HG02943 (cell line): ENCODE data around the gene PTK7.

Source experiments
- ATAC-seq: cut with Tn5 transposase; IDR thresholded peaks from one replicate; pipeline ENCODE4 v1.9.1; 2021; ENCODE audit warnings: mild to moderate bottlenecking, low read depth, moderate library complexity; ENCODE audit not compliant: unreplicated experiment

The PTK7 gene

DNA sequence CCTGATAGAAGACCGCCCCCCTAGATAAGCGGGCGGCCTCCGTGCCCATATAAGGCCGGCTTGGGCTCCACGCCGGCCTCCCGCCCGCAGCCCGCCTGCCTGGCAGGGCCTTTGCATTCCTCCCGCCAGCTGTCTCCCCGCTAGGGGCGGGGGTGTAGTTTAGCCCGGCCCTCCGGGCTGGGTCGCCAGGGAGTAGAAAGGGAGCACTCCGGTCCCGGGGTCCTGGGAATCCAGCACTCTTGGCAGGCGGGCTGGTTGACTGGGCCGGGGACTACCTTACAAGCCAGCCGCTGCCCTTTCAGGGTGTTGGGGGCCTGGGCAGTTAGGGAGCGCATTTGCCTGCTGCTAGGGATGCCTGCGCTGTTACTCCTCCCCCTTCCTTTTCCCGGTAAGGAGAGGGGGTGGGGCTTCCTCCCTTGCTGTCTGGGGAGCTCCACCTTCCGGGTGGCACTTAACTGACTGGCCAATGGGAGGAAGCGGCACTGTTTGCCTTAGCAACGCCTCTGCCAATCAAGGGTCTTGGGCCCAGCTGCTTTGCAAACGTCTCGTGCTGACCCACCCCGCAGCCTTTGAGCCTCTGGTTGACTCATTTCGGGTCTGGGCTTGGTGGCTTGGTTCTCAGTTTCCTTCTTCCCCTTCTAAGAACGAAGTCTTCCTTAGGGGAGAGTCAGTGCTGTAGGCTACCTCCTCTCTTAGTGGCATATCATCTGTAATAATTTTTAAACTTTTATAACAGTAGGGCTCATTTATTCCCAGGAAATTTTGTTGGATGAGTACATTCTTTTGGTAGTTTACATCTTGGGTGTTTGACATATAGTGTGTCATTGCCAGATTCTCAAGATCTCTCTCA, 98.4 kb downstream of the PTK7 start:
- ATAC-seq = peak; percentile 69

GRCh38 chr6:43175676-43176422, 99.7 kb downstream of the PTK7 start:
- ATAC-seq = no peak

DNA sequence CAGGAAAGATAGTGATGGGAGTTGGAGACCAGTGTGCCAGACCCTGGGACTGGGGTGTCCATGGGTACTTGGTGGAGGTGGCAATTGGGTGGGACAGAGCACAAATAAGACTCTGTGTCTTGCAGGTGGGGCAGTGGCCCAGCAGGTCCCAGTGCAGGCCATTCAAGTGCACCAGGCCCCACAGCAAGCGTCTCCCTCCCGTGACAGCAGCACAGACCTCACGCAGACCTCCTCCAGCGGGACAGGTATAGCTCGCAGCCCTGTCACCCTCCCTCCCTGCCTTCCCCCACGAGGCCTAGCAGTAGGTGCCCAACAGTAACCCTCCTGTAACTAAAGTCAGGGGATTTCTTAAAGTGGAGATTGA, 100.3 kb downstream of the PTK7 start:
- no peak for ATAC-seq

DNA sequence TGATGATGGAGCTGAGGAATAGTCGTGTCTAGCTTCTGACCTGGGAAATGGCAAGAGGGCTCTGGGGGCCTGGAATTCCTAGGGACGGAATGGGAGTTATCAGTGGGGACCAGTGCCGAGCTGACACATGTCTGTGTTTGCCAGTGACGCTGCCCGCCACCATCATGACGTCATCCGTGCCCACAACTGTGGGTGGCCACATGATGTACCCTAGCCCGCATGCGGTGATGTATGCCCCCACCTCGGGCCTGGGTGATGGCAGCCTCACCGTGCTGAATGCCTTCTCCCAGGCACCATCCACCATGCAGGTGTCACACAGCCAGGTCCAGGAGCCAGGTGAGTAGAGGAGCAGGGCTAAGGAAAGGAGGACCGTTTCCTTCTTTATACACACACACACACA, 102.0 kb downstream of the PTK7 start:
- ATAC-seq = no peak

GRCh38 chr6:43178951-43179830, 103.1 kb downstream of the PTK7 start:
- no peak for ATAC-seq

GRCh38 chr6:43180058-43180457, 103.9 kb downstream of the PTK7 start:
- ATAC-seq = no peak

- no peak for ATAC-seq
Observed at GRCh38 chr6:43180985-43181384, 104.9 kb downstream of the PTK7 start.

DNA sequence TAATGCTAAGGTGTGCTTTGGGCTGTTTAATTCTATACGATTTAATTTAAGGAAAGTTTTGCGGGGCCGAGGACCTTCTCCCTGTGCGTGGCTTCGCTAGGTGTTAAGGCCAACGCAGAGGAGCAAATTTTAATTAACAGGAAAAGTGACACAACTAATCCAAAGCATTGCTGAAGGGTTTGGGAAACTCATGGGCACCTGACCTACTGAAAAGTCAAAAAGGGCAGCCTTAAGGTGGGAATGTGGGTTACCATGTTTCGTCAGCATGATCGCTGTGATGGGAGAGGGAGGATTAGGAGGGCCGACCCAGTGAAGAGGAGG, 105.5 kb downstream of the PTK7 start:
- no peak for ATAC-seq

DNA sequence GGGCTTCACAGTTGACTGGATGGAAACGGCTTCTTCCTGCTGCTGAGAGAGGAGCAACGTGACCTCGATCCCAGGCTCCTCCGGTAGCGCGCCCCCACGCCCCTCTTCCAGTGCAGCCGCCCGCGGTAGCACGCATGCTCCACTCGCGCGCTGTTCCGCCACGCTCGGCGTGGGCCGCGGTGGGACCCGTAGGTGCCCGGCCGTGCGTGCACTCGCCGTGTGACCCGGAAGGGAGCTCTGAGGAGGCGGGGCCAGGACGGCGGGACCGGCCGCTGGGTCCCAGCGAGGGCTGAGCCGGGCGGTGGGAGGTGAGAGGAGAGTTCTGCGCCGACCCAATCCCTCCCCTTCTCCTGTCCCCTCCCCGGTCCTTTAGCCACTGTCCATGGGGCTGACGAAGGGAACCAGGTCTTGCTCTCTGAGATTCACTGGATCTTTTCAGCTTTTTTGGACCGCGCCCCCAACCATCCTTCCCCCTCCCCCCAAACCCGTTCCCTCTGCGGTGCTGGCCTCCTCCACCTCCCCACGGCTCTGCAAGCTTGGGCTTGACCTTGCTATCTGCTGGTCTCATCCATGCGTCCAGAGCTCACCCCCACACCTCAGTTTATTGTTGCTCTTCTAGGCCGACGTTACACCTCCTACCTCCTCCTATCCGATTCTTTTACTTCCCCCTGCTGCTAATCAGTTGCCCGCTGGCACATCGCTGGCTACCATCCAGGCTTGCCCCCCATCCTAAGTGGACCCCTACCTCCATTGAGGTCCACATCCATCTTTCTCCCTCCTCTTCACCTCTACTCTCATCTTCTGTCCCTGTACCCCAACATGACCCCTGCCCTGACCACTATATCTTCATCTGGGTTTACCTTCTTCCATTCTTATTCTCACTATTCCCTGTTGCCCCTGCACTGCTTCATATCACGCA, 106.1 kb downstream of the PTK7 start, which contains the start of gene CUL9:
Gene CUL9, plus strand, starts transcription at position 255 of the 919 bp plus-strand sequence. CDS start 2,115 bp downstream, outside the sequence.
- ATAC-seq = no peak

DNA sequence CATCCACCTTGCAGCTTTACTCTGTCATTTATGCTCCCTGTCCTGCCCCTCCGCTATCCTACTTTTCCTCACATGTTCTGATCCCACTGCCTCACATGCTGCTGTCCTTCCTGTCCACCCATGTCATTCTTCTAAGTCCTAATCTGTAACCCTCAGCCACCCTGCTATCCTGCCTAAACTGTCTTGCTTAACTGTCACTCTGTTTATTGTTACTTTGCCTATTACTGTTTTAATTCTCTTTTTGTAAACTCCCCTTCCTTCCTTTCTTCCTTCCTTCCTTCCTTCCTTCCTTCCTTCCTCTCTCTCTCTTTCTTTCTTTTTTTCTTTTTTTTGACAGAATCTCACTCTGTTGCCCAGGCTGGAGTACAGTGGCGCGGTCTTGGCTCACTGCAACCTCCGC, 107.3 kb downstream of the PTK7 start:
- ATAC-seq = no peak

- no peak for ATAC-seq
Observed at GRCh38 chr6:43184268-43184985, 108.3 kb downstream of the PTK7 start.

- ATAC-seq = no peak
Observed at GRCh38 chr6:43185391-43185985, 109.4 kb downstream of the PTK7 start.

- no peak for ATAC-seq
Observed at GRCh38 chr6:43186019-43186418, 109.9 kb downstream of the PTK7 start.

DNA sequence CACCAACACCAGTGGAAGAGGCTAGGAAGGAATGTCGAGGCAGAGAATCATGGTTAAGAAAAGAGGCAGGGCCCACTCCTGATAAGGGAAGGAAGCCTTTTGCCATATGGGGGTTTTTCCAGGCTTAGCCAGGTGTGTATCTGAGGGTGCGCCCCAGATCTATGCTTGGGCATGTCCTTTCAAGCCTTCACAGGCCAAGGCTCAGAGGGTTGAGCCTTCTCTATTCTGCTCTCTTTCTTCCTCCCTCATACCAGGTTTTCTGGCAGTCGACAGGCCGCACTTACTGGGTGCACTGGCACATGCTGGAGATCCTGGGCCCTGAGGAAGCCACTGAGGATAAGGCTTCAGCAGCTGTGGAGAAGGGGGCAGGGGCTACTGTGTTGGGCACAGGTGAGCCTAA, 110.6 kb downstream of the PTK7 start:
- no peak for ATAC-seq

- no peak for ATAC-seq
Observed at GRCh38 chr6:43187821-43188220, 111.7 kb downstream of the PTK7 start.

DNA sequence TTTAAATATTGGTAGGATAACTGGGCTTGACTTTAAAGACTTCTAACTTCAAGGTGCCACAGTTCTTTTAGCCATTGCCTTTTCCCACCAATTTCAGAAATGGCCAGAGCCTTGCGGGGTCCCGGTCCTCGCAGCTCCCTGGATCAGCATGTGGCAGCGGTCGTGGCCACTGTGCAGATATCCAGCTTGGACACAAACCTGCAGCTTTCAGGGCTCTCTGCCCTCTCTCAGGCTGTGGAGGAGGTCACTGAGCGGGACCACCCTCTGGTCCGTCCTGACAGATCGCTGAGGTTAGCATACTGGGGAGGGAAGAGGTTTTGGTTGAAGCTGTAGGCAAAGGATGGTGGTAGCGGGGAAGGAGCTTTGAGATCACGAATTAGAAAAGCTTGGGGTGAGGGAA, 112.3 kb downstream of the PTK7 start:
- no peak for ATAC-seq

DNA sequence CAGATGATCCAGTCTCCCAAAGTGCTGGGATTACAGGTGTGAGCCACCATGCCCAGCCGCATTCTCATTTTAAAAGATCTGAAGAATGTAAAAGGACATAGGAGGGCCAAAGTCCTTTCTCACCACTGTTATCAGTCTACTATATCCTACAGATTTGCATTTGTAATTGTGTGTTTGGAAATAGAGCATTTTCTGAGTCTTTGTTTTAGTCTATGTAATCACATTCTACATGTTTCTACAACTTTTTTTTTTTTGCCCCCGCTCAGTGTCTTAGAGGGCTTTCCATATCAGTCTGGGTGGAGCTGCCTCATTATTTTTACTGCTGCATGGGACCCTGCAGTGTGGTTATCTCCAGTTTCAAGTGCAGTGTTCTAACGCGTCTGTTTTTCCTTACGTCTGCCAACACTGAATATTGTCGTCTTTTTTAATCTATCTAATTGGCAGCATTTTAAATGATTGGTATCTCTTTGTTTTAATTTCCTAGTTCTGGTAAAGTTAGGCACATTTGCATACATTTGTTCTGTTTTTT, 113.7 kb downstream of the PTK7 start:
- ATAC-seq = no peak

DNA sequence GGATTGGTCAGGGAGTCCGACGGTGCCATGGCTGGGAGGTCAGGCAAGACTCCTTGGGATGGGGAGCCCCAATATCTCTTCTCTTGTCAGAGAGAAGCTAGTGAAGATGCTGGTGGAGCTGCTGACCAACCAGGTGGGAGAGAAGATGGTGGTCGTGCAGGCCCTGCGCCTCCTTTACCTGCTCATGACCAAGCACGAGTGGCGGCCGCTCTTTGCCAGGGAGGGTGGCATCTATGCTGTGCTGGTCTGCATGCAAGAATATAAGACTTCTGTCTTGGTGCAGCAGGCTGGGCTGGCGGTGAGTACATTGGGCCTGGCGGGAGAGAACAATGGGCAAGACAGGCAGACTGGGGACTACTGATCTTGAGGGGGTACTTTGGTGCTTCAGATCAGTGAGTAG, 116.8 kb downstream of the PTK7 start:
- no peak for ATAC-seq

GRCh38 chr6:43193929-43194328, 117.8 kb downstream of the PTK7 start:
- no peak for ATAC-seq
